GM19328 (cell line): Measurements from ENCODE around the gene POLG2.

Experiments used
- ATAC-seq: cut with Tn5 transposase; IDR thresholded peaks from one replicate; pipeline ENCODE4 v1.9.1; 2021; ENCODE audit warnings: mild to moderate bottlenecking, moderate library complexity; ENCODE audit not compliant: unreplicated experiment

POLG2 gene

DNA sequence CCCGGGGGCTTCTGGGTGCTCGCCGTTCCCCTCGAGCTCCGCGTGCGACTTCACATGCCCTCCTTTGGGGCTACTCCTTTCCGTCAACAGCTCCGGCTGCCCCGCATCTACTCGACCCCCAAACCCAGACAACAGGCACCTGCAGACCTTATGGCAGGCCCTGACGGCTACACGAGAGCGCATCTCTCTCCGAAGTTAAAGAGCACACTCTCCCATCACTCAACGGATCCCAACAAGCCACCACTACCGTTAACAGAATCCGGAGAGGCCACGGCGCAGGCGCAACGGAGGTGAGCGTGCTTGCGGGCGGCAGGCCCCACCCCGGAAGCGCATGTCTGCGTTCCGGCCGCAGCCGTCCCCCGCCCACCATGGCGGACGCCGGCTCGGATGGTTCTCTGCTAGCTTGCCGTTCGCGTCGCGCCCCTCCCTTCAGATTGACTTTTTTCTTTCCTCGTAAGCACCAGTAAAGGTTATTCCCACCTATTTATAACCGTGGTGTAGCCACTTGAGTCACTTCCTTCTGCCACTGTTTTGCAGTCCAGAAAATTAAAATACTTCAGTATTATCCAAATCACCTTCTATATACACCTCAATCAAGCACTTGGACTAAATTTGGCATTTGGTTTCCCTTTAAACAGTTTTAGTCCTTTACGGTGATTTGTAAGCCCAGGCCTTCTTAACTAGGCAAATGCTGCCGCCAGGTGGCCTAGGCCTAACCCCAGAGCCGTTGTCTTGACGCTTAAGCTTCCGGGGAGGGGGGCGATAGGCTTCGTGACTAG lies at the start of gene POLG2:
TSS of gene POLG2 (minus strand) at position 269 of the 779 bp plus-strand sequence. CDS start at position 183, 86 bp downstream.
- peak; percentile 87 for ATAC-seq

DNA sequence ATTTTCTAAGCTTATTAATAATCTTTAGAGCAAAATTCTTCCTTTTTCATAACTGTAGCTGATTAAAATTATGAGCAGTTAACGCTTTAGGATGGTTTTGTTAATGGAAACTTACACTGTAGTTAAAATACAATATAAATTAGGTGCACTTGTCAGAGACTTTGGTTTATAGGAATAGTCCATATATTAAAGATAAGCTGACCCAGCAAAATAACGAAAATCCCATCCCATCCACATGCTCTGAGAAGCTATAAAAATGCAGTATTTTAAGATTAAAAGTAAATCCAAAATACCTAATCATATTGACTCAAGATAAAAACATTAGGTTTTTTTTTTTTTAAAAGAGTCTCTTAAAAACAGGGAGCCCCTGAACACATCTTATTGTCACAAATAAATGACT lies 47.9 kb upstream of the POLG2 start:
- no peak for ATAC-seq

DNA sequence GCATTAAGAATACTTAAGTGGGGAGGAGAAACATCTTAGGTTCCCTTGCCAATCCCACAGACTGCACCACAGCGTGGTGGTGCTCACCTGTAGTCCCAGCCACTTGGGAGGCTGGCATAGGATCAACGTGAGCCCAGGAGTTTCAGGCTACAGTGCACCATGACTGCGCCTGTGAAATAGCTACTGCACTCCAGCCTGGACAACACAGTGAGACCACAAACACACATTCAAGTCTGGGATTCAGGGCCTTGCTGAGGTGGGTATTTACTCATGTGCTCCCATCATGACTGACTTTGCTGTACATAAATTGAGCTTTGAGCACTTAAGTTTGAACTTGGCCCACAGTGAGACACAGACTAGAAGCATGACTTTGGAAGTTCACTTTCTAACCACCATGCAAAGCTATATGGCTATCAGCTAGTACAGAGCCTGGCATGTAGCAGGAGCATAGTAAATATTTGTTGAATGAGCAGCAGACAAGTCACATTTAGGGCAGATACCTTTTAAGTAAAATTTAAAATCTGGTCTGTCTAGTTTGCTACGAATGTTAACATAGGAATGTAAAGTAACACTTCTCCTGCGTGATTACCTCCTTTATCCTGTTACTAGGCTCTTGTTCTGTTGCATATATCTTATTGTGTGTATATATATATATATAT lies 43.4 kb upstream of the POLG2 start:
- ATAC-seq, result no peak

DNA sequence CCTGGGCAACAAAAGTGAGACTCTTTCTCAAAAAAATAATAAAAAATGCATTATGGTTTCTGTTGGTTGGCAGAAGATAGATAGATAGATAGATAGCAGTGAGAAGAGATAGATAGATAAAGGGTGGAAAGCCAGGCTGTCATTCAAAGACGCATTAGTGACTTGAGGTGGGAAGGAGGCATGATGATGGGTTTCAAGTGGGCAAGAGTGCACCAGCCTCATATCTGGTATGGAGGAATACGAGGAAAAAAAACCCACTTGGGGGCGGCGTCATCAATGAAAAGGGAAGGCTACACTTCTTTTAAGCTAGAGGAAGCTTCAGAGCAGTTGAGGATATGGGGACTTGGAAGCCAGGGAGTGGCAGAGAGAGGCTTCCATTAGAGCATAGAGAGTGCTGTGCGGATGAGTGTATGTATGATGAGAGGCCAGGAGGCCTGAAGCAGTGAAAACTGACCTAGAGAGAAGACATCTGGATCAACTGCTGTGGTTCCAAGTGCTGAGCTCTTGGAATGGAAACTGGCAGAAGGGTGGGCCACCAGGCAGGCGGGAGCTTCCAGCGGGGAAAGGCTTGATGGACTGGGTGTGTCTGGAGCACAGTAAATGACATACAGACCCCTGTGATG lies 41.8 kb upstream of the POLG2 start:
- ATAC-seq, result no peak

DNA sequence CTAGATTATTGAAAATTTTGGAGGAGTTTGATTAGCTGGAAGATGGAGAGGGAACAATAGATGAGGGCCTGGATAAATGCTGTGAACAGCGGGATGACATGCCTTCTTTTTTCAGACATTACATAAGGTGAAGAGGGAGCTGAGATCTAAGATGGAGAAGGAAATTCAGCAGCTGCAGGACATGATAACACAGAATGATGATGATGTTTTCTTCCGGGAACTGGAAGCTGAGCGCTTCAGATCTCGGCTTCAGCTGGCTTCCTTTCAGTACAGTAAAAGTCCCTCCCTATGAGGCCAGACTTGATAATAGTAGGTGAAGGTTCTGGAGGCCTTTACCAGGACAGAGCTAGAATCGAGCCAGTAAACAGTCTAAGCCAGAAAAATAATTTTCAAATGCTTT lies 40.6 kb upstream of the POLG2 start:
- no peak for ATAC-seq

DNA sequence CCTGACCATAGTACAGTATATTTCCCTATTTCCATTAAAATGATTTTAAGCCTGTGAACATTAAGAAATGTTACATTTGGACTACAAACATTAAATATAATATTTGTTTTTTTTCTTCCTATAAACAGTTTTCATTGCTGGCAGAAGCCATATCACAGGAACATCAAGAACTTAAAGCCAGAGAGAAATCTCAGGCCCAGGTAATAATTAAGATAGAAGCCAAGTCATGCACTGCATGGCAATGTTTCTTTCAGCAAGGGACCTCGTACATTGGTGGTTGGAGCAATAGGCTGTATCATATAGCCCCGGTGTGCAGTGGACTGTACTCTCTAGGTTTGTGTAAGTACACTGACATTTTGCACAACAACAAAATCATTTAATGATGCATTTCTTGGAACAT lies 40.1 kb upstream of the POLG2 start:
- ATAC-seq, result no peak

DNA sequence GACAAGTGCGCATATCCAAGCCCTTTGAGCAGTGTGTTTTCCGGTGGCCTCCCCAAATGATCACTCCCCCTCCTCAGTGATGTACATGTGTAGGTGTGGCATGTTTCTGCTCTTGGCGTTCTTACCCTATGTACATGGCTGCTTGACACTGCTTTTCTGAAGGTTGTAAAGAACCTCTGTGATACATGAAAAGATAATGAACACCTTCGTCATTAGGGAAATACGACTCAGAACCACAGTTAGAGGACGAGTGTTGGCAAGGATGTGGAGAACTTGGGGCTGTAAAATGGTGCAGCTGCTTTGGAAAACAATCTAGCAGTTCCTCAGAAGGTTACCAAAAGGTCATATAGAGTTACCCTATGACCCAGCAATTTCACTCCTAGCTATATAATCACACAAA lies 38.5 kb upstream of the POLG2 start:
- no peak for ATAC-seq

DNA sequence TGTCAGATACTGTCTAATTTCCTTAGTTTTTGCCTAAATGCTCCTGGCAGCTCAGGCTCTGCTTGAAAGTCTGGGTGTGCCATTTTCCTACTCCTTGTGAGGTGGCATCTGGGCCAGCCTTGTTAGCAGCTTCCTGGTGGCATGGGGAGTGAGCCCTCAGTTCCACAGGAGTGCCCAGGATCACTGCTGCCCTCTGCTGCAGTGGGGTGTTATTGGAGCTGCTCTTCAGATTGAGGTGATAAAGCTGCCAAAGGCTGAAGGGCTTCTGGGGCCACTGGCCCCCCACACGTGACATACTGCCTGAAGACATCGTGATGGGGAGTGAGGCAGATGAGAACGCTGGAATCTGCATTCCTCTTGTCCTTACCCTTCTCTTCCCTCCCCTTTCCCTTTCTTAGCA lies 37.3 kb upstream of the POLG2 start:
- ATAC-seq, result no peak

DNA sequence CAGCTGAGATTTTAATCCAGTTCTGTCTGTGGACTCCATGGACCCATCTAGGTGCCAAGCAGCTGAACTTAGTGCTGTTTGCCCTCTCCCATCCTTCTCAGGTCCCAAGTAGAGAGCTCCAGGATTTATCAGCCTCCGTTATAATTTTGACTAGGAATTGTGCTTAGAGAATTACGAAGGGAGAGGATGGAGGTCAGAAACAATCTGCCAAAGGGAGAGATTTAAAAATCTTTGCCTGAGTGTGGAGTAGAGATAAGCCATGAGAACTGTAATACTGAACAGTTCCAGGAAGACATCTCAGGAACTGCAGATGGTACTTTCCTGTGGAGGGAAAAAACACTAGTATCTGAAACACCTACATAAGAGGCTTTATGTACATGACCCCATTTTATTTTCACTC lies 36.9 kb upstream of the POLG2 start:
- no peak for ATAC-seq

DNA sequence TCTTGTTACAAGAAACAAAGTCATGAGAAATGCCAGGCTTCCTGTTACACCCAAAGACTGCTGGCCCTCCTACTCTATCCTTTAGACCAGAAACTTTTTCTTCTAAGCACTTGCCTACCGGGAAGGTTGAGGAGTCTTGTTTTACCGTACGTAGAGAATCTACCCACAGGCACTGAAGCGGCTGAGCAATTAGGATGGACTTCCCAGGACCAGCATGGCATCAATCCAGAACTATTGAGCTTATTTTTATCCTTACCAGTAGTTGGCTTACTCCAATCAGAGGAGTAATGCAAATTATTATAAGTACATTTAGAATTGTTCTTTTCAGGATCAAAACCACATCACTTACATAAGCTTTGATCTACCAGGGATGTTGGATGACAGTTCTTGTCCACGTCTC lies 35.6 kb upstream of the POLG2 start:
- ATAC-seq, result no peak

DNA sequence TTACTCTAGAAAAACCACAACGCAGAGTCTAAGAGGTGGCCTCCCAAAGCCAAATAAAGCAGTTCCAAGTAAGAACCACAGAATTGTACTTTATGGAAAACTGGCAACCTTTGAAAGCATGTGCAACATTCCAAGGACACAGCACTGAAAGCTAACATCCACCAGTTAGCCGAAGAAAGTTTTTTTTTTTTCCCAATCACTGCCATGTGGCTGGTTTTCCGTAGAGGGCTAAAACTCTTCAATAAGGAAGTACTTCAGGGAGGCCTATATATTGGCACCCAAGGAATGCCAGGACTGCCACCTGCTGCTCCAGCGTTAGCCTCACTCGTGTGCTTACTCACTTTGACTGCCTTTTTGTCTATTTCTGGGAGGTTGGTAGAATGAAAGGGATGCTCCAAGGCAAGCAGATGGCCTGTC lies 35.1 kb upstream of the POLG2 start:
- ATAC-seq, result no peak

DNA sequence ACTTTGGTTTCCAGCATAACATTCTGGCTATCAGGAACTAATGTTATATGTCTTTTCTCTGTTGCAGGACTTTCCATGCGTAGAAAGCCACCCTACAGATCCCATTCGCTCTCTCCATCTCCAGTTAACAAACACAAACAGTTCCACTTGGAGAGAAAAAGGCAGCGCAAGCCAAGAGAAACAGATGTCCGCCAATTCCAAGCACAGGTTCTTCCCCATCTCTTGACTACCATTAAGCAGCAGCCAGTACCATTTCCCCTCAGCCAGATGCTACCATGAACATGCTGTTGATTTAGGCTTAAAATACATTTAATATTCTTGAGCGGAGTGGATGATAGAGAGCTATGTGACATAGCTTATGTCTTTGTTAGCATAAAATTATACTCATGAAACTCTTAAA lies 32.4 kb upstream of the POLG2 start:
- no peak for ATAC-seq

DNA sequence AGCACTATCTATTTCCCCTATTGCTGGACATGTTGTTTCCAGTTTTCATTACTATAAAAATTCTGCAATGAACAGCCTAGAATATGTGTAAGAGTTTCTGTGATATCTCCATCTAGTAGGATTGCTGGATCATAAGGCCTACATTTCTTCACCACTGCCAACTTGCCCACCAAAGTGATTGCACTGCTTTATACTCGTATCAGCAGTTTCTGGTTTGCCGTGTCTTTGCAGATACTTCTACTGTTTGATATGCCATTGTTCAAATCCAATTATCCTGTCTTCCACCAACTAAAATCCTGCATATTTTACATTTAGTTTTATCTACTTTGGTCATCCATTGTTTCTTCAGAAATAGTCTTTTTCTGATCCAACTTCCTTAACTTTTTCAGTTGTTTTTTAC lies 31.1 kb upstream of the POLG2 start:
- no peak for ATAC-seq

DNA sequence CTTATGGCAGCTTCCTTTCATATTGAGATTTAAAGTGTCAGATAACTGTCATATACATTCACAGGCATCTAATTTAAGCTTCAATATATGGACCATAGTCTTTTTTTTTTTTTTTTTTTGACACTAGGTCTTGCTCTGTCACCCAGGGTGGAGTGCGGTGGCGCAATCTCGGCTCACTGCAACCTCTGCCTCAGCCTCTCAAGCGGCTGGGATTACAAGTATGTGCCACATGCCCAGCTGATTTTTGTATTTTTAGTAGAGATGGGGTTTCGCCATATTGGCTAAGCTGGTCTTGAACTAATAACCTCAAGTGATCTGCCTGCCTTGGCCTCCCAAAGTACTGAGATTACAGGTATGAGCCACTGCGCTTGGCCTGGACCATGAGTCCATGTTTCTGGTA lies 23.5 kb upstream of the POLG2 start:
- ATAC-seq, result no peak

DNA sequence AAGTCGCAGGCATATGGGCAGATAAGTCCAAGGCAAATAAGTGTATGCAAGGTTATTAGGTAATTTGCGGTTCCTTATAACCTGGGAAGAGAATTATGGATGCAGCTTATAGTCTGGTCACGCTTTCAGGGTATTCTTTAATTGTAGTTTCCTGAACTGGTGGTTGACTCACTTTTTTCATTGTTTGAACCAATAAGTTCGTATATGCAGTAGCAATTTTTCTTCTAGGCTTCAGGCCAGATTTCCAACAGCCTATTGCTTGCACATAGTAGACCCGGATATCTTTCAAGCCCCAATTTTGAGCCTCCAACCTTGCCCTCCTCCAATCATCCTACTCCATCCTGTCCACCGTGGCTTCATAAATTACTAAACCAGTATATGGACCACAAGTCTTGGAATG lies 22.7 kb upstream of the POLG2 start:
- no peak for ATAC-seq

DNA sequence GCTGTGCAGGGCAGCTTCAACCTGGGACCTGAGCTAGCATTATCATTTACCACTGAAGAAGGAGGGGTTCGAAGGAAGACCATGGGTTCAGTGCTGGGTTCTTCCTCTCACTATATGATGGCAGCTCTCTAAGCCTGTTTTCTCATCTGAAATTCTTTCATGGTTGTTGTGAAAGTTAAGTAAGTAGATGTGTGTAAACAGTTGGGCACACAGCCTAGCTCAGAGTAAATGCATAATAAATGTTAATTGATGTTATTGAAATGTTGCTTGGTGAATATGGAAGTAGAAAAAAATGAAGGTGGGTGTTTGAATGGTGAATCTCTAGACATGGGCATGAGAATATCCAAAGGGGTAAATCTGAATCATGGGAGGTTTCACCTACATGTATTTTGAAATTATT lies 19.0 kb upstream of the POLG2 start:
- no peak for ATAC-seq

DNA sequence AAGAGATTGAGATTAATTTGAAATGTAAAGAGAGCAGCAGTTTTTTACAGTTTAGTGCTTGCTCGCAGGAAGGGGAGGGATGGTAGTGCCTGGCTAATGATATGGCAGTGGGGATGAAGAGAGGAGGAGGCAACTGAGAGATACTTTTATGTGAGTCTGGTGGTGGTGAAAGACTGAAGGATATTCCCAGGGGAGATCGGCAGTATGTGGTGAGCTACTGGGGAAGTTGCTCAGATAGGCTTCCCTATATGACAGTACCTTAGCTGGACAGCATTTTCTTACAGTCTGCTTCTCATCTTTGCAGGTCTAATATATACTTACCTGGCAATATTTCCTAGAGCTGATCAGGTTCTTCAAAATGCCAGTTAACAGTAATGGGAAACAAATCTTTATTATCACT lies 18.6 kb upstream of the POLG2 start:
- no peak for ATAC-seq

DNA sequence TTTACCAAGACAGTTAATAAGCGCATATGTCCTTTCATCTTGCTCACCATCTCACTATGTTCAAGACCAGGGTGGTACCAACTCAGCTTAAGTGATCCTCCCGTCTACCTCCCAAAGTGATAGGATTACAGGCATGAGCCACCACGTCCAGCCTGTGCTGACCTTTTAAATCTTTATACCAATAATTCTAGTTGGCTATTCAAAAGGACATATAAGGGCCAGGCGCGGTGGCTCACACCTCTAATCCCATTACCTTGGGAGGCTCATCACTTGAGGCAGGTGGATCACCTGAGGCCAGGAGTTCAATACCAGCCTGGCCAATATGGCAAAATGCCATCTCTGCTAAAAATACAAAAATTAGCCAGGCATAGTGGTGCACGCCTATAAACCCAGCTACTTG lies 12.3 kb upstream of the POLG2 start:
- ATAC-seq, result no peak

DNA sequence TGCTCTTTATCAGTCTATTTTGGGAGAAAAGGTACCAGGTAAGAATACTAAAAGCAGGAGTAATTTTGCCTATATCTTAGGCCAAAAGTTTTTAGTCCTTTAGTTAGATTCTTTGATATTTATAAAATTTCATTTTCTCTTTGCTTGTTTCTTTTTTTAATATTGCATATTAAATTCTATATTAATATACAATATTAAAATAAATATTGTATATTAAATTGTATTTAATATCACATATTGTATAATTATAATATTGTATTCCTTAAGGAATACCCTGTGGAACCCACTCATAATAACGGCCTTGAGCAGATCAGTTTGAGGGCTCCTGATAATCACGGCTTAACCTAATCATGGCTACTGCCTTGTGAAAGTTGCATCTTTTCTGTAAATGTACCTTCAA lies 11.8 kb upstream of the POLG2 start:
- ATAC-seq, result no peak

DNA sequence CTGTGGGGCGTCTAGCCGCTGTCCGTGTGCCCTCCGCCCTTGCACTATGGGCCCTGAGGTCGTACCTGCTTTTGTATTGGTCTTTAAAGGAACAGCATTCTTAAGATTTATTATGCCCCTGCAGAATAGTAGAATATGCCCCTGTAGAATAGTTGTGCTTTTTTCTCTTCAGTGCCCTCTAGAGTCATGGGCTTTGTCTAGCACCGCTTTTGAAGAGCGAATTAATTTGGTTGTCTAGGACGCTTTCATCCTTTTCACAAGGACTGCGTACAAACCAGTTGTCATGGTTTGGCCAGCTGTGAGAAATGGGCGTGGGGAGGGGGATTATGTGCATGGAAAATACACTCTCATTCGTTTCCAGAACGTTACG lies 10.5 kb upstream of the POLG2 start:
- ATAC-seq, result no peak

DNA sequence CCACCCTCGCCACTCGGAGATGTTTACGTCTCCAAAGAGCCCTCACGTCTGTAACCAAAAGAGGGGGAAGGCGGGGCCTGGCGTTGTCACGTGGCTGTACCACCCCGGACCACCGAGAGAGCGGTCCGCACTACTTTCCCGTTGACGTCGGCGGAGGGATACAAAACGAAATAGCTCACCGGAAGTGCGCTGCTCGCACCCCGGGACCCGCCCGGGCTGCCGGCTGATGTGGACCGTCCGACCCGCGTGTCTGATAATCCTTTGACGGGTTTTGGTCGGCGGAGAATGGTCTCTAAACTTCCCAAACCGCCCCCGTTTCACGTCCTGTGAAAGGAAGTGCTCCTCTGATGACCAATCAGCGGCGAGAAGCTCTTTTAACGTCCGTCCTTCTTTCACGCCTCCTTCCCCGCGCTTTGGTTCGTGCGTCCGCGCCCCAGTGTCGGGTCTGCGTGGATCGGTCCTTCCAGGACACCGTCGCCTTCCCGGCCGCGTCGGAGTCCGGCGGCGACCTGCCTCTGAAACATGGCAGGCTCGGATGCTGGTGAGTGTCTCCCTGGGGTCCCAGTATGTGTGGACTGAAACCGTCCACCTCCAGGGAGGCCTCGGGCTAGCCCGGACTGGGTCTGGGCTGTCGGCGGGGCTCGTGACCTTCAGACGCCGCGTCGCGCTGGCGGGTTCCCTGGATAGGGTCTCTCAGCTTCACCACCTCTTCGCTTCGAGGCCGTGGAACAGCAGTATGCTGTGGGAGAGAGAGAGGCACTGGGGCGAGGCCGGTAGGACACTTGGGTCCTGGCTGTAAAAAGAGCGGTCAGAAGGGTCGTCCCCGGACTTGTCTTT lies 9.9 kb upstream of the POLG2 start, which contains the start of gene CEP95:
TSS of gene CEP95 (plus strand) at position 402 of the 837 bp plus-strand sequence. CDS start at position 523, 121 bp downstream.
- ATAC-seq, result peak; percentile 61
